GM12865 (cell line): ENCODE data around the gene DNM1L.

Source experiments
- DNase-seq: peaks from one replicate; pipeline ENCODE4 v3.0.0; 2010; ENCODE audit warnings: low read depth
- H3K4me3 ChIP-seq: 2 replicates; pipeline ENCODE4 v1.5.1; 2011; ENCODE audit warnings: mild to moderate bottlenecking, low read depth, low read length, control low read depth
- TF ChIP-seq, protein P1 (sequence below): IDR thresholded peaks from 2 replicates; pipeline ENCODE4 v1.5.1; 2011; ENCODE audit warnings: low read length, control low read depth, low read depth, inconsistent platforms; ENCODE audit not compliant: insufficient read depth; ENCODE audit errors: missing control alignments

The DNM1L gene

DNA sequence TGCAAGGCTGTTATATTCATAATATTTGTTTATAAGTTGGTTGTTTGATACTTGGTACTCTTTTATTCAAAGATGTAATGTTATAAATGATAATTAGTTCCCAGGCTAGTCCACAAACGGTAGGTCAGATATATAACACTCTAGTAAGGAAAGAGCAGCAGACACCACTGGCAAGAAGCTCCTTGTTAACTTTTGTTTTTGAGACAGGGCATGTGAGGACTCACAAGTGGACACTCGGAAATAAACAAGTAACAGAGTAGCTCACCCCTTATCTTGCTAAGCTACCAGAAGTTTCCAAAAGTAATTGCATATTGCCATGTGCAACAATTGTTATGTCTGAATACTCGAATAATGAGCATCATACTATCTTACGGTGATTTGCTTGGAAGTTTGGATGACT is 115.2 kb downstream of the DNM1L start:
- TF ChIP-seq, protein P1, sequence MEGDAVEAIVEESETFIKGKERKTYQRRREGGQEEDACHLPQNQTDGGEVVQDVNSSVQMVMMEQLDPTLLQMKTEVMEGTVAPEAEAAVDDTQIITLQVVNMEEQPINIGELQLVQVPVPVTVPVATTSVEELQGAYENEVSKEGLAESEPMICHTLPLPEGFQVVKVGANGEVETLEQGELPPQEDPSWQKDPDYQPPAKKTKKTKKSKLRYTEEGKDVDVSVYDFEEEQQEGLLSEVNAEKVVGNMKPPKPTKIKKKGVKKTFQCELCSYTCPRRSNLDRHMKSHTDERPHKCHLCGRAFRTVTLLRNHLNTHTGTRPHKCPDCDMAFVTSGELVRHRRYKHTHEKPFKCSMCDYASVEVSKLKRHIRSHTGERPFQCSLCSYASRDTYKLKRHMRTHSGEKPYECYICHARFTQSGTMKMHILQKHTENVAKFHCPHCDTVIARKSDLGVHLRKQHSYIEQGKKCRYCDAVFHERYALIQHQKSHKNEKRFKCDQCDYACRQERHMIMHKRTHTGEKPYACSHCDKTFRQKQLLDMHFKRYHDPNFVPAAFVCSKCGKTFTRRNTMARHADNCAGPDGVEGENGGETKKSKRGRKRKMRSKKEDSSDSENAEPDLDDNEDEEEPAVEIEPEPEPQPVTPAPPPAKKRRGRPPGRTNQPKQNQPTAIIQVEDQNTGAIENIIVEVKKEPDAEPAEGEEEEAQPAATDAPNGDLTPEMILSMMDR, result no peak
- DNase-seq, result no peak
- H3K4me3 ChIP-seq, result no peak overlapping the region
